ENCODE measurements around the gene ENHO. TPM values are rescaled to one million over a fixed set of nuclear protein-coding genes. Genes with fewer than 3 reads are reported as not detected.

ENHO gene
- total and polyA plus RNA-seq, 2 of the 8 experiments (the other 6 are each of a cell fraction or from before 2014, with no cell fraction given), result 12.2 to 49.4 TPM

GRCh38 chr9:34486572-34486971, 36.2 kb downstream of the ENHO start (continued):
- TF ChIP-seq CHD7 (IDR thresholded peaks at IDR 0.05; ENCODE audit: insufficient replicate concordance, low read length) (no peak), TBP (IDR thresholded peaks at IDR 0.05; ENCODE audit: low read depth, low read length) (no peak), SUZ12 (IDR thresholded peaks at IDR 0.05; ENCODE audit: low read length) (no peak), NANOG (IDR thresholded peaks at IDR 0.05; ENCODE audit: insufficient read depth, low read depth, low read length, poor library complexity, severe bottlenecking) (no peak), SP4 (IDR thresholded peaks at IDR 0.05; ENCODE audit: low read length) (no peak), POU5F1 (IDR thresholded peaks at IDR 0.05; ENCODE audit: low read depth, low read length) (no peak), YY1 (IDR thresholded peaks at IDR 0.05; ENCODE audit: low read depth, low read length) (no peak), ASH2L (IDR thresholded peaks at IDR 0.05; ENCODE audit: low read length) (no peak), PHF8 (conservative IDR thresholded peaks at IDR 0.05; ENCODE audit: low read depth, low read length) (no peak), POLR2AphosphoS5 (IDR thresholded peaks at IDR 0.05; ENCODE audit: low read depth, low read length) (no peak)
